DND-41 (cell line): ENCODE results near the gene RNF167.
"Not testable (repeated sequence)": the region's sequence is repeated elsewhere in the genome, so short reads cannot be mapped to it uniquely, and the experiment has no call there.

Source experiments
- ATAC-seq: fragments of 200-7000 bp; cut with Tn5 transposase; 3 replicates; pipeline ENCODE4 v1.9.1; 2021; ENCODE audit warnings: low read depth; ENCODE audit not compliant: insufficient read depth
- DNase-seq: peaks from one replicate; pipeline ENCODE4 v3.0.0-alpha.2; 2020
- H2AFZ ChIP-seq: 2 replicates; pipeline ENCODE4 v1.6.0; 2012; ENCODE audit warnings: low read depth, low read length
- H3K27ac ChIP-seq: 2 replicates; pipeline ENCODE4 v1.5.1; 2012; ENCODE audit warnings: low read length, inconsistent platforms
- H3K27me3 ChIP-seq: fragments of 200-600 bp; sonication (generic); 2 replicates; pipeline ENCODE4 v1.6.0; 2012; ENCODE audit warnings: low read length, mild to moderate bottlenecking, inconsistent platforms; ENCODE audit not compliant: insufficient read depth, poor library complexity
- H3K36me3 ChIP-seq: 2 replicates; pipeline ENCODE4 v1.5.1; 2012; ENCODE audit warnings: low read length, inconsistent platforms; ENCODE audit not compliant: insufficient read depth
- H3K4me1 ChIP-seq: 2 replicates; pipeline ENCODE4 v1.5.1; 2012; ENCODE audit warnings: mild to moderate bottlenecking, low read length; ENCODE audit not compliant: insufficient read depth
- H3K4me2 ChIP-seq: 2 replicates; pipeline ENCODE4 v1.6.0; 2012; ENCODE audit warnings: mild to moderate bottlenecking, moderate library complexity, low read length, inconsistent platforms; ENCODE audit not compliant: insufficient read depth
- H3K4me3 ChIP-seq, 2 experiments: fragments of 200-600 bp in 1 of 2; shearing (Covaris generic) in 1 of 2; 2 replicates each; pipeline ENCODE4 v1.5.1; 2012 to 2016; ENCODE audit warnings: inconsistent platforms in 2 of 2, low read length in 2 of 2, mild to moderate bottlenecking in 2 of 2, low read depth in 1 of 2, moderate library complexity in 1 of 2
- H3K79me2 ChIP-seq: 2 replicates; pipeline ENCODE4 v1.6.0; 2012; ENCODE audit warnings: low read length, inconsistent platforms; ENCODE audit not compliant: insufficient read depth
- H3K9ac ChIP-seq: 2 replicates; pipeline ENCODE4 v1.6.0; 2012; ENCODE audit warnings: low read depth, mild to moderate bottlenecking, inconsistent platforms, low read length, moderate library complexity
- H3K9me3 ChIP-seq: 2 replicates; pipeline ENCODE4 v1.5.1; 2012; ENCODE audit warnings: low read length, moderate library complexity, mild to moderate bottlenecking, inconsistent platforms; ENCODE audit not compliant: insufficient read depth, severe bottlenecking
- H4K20me1 ChIP-seq: 2 replicates; pipeline ENCODE4 v1.6.0; 2012; ENCODE audit warnings: low read length; ENCODE audit not compliant: insufficient read depth
- CTCF ChIP-seq: IDR thresholded peaks from 2 replicates; pipeline ENCODE4 v1.5.1; 2012; ENCODE audit warnings: borderline replicate concordance, low read length, moderate library complexity, mild to moderate bottlenecking; ENCODE audit not compliant: poor library complexity, severe bottlenecking; ENCODE audit errors: extremely low read depth
- EZH2 ChIP-seq: IDR thresholded peaks from 3 replicates; pipeline ENCODE4 v1.6.1; 2012; ENCODE audit warnings: borderline replicate concordance, low read depth, mild to moderate bottlenecking, moderate library complexity, low read length, inconsistent platforms; ENCODE audit not compliant: severe bottlenecking

The RNF167 gene

GRCh38 chr17:4919511-4920047 is 20.5 kb upstream of the RNF167 start:
- no peaks in the 10 kb centered on the region for H4K20me1 ChIP-seq
- no peak overlapping the region for H3K4me3 ChIP-seq
- no peak for DNase-seq
- H3K9me3 ChIP-seq, result no peaks in the 10 kb centered on the region
- no peak overlapping the region for H3K4me2 ChIP-seq
- TF ChIP-seq CTCF (no peak), EZH2 (no peak)
- no peak overlapping the region for H3K27ac ChIP-seq
- H2AFZ ChIP-seq, result no peak overlapping the region
- H3K4me1 ChIP-seq, result no peaks in the 10 kb centered on the region
- ATAC-seq, result no peak
- no peaks in the 10 kb centered on the region for H3K36me3 ChIP-seq
- H3K27me3 ChIP-seq, result no peaks in the 10 kb centered on the region
- H3K79me2 ChIP-seq, result no peaks in the 10 kb centered on the region
- no peak overlapping the region for H3K9ac ChIP-seq

GRCh38 chr17:4920351-4921048 is 19.6 kb upstream of the RNF167 start:
- ATAC-seq, result no peak; the same call in 2 of the 3 replicates
- Histone ChIP-seq H3K27ac (no peak overlapping the region), H3K9ac (no peak overlapping the region)

GRCh38 chr17:4921320-4921719 is 18.7 kb upstream of the RNF167 start:
- Histone ChIP-seq H2AFZ (no peak overlapping the region), H3K27ac (no peak overlapping the region), H3K79me2 (no peaks in the 10 kb centered on the region), H3K27me3 (no peaks in the 10 kb centered on the region), H3K4me1 (no peaks in the 10 kb centered on the region), H3K4me3 (no peak overlapping the region), H3K9me3 (no peaks in the 10 kb centered on the region), H3K36me3 (no peaks in the 10 kb centered on the region), H4K20me1 (no peaks in the 10 kb centered on the region), H3K4me2 (no peak overlapping the region), H3K9ac (no peak overlapping the region)
- TF ChIP-seq CTCF (no peak), EZH2 (no peak)
- ATAC-seq (no peak), DNase-seq (no peak)

More at GRCh38 chr17:4920351-4921048, 19.6 kb upstream of the RNF167 start:
- no peak for DNase-seq
- H3K4me1 ChIP-seq, result no peaks in the 10 kb centered on the region
- no peaks in the 10 kb centered on the region for H3K79me2 ChIP-seq
- H4K20me1 ChIP-seq, result no peaks in the 10 kb centered on the region
- no peaks in the 10 kb centered on the region for H3K36me3 ChIP-seq
- no peak overlapping the region for H3K4me3 ChIP-seq
- H3K9me3 ChIP-seq, result no peaks in the 10 kb centered on the region
- H3K27me3 ChIP-seq, result no peaks in the 10 kb centered on the region
- no peak overlapping the region for H2AFZ ChIP-seq
- TF ChIP-seq CTCF (no peak), EZH2 (no peak)
- no peak overlapping the region for H3K4me2 ChIP-seq

- H3K27ac ChIP-seq, H2AFZ ChIP-seq, ATAC-seq, H3K9ac ChIP-seq, H3K27me3 ChIP-seq, DNase-seq, H4K20me1 ChIP-seq, H3K9me3 ChIP-seq, H3K4me2 ChIP-seq, H3K4me1 ChIP-seq, H3K36me3 ChIP-seq, H3K4me3 ChIP-seq, H3K79me2 ChIP-seq: not testable (repeated sequence)
These were observed 13.3 kb upstream of the RNF167 start for GRCh38 chr17:4926577-4927335.
